Diencephalon (tissue), 1 donor: Measurements from ENCODE around the gene TUBA4B. TPM values are rescaled to one million over a fixed set of nuclear protein-coding genes. Genes with fewer than 3 reads are reported as not detected.

Experiments used
- small RNA-seq: library from RNA; depleted of rRNA; stranded (forward); fragments of <200 nt; gene quantifications from one replicate; pipeline ENCODE3, GENCODE V24; 2014
- total RNA-seq: library from RNA; depleted of rRNA; stranded (reverse); fragments of >200 nt; gene quantifications from one replicate; pipeline ENCODE4 v1.2.3, GENCODE V29; 2014

TUBA4B gene
- total RNA-seq = 1.2 TPM

GRCh38 chr2:219252900-219253752 is at the start of gene TUBA4B:
Gene TUBA4B (plus strand): TSS chr2:219253243. CDS start chr2:219253408, 165 bp downstream.

GRCh38 chr2:219206328-219207133 is 46.5 kb upstream of the TUBA4B start, which contains the start of gene ZFAND2B:
Gene ZFAND2B (plus strand): TSS chr2:219206782. CDS start chr2:219206988, 206 bp downstream.

GRCh38 chr2:219218732-219219701 is 34.0 kb upstream of the TUBA4B start, which contains the start of gene ABCB6:
Gene ABCB6 (minus strand): TSS chr2:219218958. CDS start chr2:219218673, 285 bp downstream.

GRCh38 chr2:219229305-219230058 is 23.6 kb upstream of the TUBA4B start, which contains the start of the genes ANKZF1 and ATG9A:
Gene ANKZF1 (plus strand): TSS chr2:219229806. CDS start chr2:219230258, 452 bp downstream.
Gene ATG9A (minus strand): TSS chr2:219229636. CDS start chr2:219228024, 1,612 bp downstream.

GRCh38 chr2:219245148-219245898 is 7.7 kb upstream of the TUBA4B start, which contains the start of the genes GLB1L and STK16:
Gene GLB1L (minus strand): TSS chr2:219245444. CDS start chr2:219243573, 1,871 bp downstream.
Gene STK16 (plus strand): TSS chr2:219245479. CDS start chr2:219246000, 521 bp downstream.

GRCh38 chr2:219253753-219254589 is 928 bp downstream of the TUBA4B start, which contains the start of gene TUBA4A:
Gene TUBA4A (minus strand): TSS chr2:219253918. CDS start chr2:219253858, 60 bp downstream.

GRCh38 chr2:219279151-219279915 is 26.3 kb downstream of the TUBA4B start, which contains the start of gene DNAJB2:
Gene DNAJB2 (plus strand): TSS chr2:219279366. CDS start chr2:219279834, 468 bp downstream.

GRCh38 chr2:219309278-219309677 is 56.2 kb downstream of the TUBA4B start, which contains the start of gene PTPRN:
Gene PTPRN (minus strand): TSS chr2:219309401. CDS start chr2:219309332, 69 bp downstream.

Small RNA genes lying within 50 kb of the gene (small RNA-seq; reads per million reads assigned to genes)
- 6.9 reads per million, percentile 92 among the genes with 10 or more reads in this experiment for gene MIR153-1

Other genes with a start within 250 kb of the TUBA4B start
- gene CFAP65, start 211.7 kb upstream of the TUBA4B start, total RNA-seq = 2.3 TPM
- gene IHH, start 192.3 kb upstream of the TUBA4B start, total RNA-seq = 0.69 TPM
- gene NHEJ1, start 92.4 kb upstream of the TUBA4B start, total RNA-seq = 10.1 TPM
- gene SLC23A3, start 83.2 kb upstream of the TUBA4B start, total RNA-seq = 0.23 TPM
- 27.2 TPM for gene CNPPD1, start 76.3 kb upstream of the TUBA4B start, total RNA-seq
- gene RETREG2, start 75.0 kb upstream of the TUBA4B start, total RNA-seq = 85.6 TPM
- 12.5 TPM for gene ZFAND2B, start 46.5 kb upstream of the TUBA4B start, total RNA-seq
- 30.0 TPM for gene ABCB6, start 34.3 kb upstream of the TUBA4B start, total RNA-seq
- 31.8 TPM for gene ATG9A, start 23.6 kb upstream of the TUBA4B start, total RNA-seq
- 29.3 TPM for gene ANKZF1, start 23.4 kb upstream of the TUBA4B start, total RNA-seq
- gene GLB1L, start 7.8 kb upstream of the TUBA4B start, total RNA-seq = 10.1 TPM
- gene STK16, start 7.8 kb upstream of the TUBA4B start, total RNA-seq = 15.5 TPM
- gene TUBA4A, start 675 bp downstream of the TUBA4B start, total RNA-seq = 16.4 TPM
- 91.6 TPM for gene DNAJB2, start 26.1 kb downstream of the TUBA4B start, total RNA-seq
- 66.9 TPM for gene PTPRN, start 56.2 kb downstream of the TUBA4B start, total RNA-seq
- gene RESP18, start 79.5 kb downstream of the TUBA4B start, total RNA-seq = 1.8 TPM
- 21.0 TPM for gene DNPEP, start 134.7 kb downstream of the TUBA4B start, total RNA-seq
- gene DES, start 165.1 kb downstream of the TUBA4B start, total RNA-seq = 1.4 TPM
- 18.2 TPM for gene SPEG, start 181.6 kb downstream of the TUBA4B start, total RNA-seq
- 13.4 TPM for gene GMPPA, start 245.6 kb downstream of the TUBA4B start, total RNA-seq